ENCODE measurements around the gene TP53I3. TPM values are rescaled to one million over a fixed set of nuclear protein-coding genes. Genes with fewer than 3 reads are reported as not detected.

Gene TP53I3
- total RNA-seq, 1 donor from 2014 or later: 34.4 TPM

DNA sequence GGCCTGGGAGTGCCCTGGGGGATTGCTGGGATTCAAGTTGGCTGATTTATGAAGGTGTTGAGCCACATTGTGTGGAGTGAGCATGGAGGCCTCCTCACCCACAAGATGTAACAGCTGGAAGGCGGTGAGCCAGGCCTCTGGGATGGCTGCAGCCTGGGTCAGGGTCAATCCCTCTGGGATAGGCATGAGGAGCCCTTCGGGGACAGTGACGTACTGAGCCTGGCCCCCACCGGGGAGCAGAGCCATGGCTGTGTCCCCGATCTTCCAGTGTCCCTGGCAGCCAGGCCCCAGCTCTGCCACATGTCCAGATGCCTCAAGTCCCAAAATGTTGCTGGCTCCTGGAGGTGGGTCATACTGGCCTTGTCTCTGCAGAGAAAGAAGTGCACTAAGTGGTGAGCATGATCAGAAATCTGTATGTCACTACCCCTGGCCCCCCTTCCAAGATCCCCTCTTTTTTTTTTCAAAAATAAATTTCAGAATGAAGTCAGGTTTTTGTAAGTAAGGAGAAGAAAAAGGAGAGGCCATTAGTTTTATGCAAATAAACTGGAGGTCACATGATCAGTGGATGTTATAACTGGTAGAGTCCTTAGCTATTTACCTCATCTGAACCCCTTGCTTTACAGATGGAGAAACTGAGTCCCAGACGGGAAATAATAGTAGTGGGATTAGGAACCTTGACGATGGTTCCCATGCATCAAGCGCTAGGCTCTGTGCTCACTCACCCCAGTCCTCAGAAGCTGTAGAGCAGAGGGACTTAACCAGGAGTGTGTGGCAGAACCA, 1.7 kb downstream of the TP53I3 start:
- no peaks in the 10 kb centered on the region for H3K27me3 ChIP-seq (ENCODE audit: low read depth)
- H3K4me3 ChIP-seq: peak overlapping the region; percentile 65
- H3K36me3 ChIP-seq: peaks cover 53% of the 10 kb centered on the region
- TF ChIP-seq, protein P1, sequence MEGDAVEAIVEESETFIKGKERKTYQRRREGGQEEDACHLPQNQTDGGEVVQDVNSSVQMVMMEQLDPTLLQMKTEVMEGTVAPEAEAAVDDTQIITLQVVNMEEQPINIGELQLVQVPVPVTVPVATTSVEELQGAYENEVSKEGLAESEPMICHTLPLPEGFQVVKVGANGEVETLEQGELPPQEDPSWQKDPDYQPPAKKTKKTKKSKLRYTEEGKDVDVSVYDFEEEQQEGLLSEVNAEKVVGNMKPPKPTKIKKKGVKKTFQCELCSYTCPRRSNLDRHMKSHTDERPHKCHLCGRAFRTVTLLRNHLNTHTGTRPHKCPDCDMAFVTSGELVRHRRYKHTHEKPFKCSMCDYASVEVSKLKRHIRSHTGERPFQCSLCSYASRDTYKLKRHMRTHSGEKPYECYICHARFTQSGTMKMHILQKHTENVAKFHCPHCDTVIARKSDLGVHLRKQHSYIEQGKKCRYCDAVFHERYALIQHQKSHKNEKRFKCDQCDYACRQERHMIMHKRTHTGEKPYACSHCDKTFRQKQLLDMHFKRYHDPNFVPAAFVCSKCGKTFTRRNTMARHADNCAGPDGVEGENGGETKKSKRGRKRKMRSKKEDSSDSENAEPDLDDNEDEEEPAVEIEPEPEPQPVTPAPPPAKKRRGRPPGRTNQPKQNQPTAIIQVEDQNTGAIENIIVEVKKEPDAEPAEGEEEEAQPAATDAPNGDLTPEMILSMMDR (IDR thresholded peaks at IDR 0.05): no peak
- DNase-seq (no peak), ATAC-seq (no peak)
- intact Hi-C loops (cut with DNase I): no loop called here
- peak overlapping the region; percentile 90 for H3K27ac ChIP-seq
- no peaks in the 10 kb centered on the region for H3K9me3 ChIP-seq
- H3K4me1 ChIP-seq: peaks cover 41% of the 10 kb centered on the region

DNA sequence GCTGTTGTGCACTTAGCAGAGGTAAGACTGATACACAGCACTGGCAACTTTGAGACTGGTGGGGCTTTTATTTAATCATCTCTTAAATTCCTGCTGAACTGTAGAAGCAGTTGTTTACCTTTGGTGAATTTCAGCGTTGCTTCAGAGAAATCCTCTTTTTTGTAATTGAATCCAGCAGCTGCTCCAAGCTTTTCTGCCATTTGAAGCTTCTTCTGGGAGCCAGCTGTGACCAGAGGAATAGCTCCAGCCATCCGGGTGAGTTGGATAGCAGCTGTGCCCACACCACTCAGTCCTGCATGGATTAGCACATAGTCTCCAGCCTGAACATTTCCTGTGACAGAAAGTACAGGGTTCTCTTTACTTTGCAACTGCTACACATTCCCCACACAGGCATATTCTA, 3.9 kb downstream of the TP53I3 start:
- no peaks in the 10 kb centered on the region for H3K9me3 ChIP-seq
- intact Hi-C loops (cut with DNase I): no loop called here
- no peak overlapping the region for H3K4me3 ChIP-seq
- H3K36me3 ChIP-seq: peaks cover 42% of the 10 kb centered on the region
- H3K27ac ChIP-seq: no peak overlapping the region
- TF ChIP-seq, protein P1 (IDR thresholded peaks at IDR 0.05): no peak
- no peaks in the 10 kb centered on the region for H3K27me3 ChIP-seq (ENCODE audit: low read depth)
- no peak for ATAC-seq
- DNase-seq: no peak
- peaks cover 49% of the 10 kb centered on the region for H3K4me1 ChIP-seq

DNA sequence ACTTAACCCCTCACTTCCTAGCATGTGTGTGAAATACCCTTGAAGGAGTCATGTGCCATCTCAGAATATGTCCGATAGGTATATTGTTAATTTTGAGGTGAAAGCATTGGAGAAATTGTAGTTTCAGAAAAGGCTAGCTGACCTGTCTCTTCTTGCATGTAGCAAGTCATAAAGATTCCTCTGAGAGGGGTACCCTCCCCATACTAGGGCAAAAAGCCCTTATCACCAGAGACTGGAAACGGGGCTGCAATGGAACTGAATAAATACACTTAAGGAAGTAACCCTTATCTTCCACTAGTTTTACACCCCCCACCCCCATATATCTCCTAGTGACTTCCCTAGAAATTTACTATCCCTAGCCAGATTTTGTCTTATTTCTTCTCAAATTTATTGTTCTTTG, 6.8 kb downstream of the TP53I3 start:
- ATAC-seq: no peak
- no peak for DNase-seq
- Histone ChIP-seq H3K4me3 (peak overlapping the region; percentile 96), H3K36me3 (peaks cover 55% of the 10 kb centered on the region), H3K27me3 (ENCODE audit: low read depth) (no peaks in the 10 kb centered on the region), H3K27ac (peak overlapping the region; percentile 93), H3K4me1 (peaks cover 44% of the 10 kb centered on the region), H3K9me3 (no peaks in the 10 kb centered on the region)
- intact Hi-C loops (cut with DNase I): no loop called here
- TF ChIP-seq, protein P1 (IDR thresholded peaks at IDR 0.05): no peak

DNA sequence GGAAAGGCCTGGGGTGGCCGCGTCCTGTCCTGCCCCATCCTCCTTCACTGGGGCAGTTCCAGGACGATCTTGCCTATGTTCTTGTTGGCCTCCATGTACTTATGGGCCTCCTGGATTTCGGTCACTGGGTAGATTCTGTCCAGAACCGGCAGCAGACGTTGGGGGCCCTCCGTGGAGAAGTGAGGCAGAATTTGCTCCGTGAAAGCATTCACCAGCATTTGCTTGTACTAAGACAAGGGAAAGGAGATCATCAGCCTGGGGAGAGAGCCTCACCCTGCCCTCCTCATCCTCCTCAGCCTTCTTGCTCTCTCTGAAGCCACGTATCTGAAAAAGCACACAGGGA, 7.1 kb downstream of the TP53I3 start:
- Histone ChIP-seq H3K27me3 (ENCODE audit: low read depth) (no peaks in the 10 kb centered on the region), H3K4me1 (peaks cover 40% of the 10 kb centered on the region), H3K36me3 (peaks cover 56% of the 10 kb centered on the region), H3K27ac (peak overlapping the region; percentile 93), H3K4me3 (peak overlapping the region; percentile 96), H3K9me3 (no peaks in the 10 kb centered on the region)
- intact Hi-C loops (cut with DNase I): no loop called here
- TF ChIP-seq, protein P1 (IDR thresholded peaks at IDR 0.05): no peak
- ATAC-seq (no peak), DNase-seq (no peak)

DNA sequence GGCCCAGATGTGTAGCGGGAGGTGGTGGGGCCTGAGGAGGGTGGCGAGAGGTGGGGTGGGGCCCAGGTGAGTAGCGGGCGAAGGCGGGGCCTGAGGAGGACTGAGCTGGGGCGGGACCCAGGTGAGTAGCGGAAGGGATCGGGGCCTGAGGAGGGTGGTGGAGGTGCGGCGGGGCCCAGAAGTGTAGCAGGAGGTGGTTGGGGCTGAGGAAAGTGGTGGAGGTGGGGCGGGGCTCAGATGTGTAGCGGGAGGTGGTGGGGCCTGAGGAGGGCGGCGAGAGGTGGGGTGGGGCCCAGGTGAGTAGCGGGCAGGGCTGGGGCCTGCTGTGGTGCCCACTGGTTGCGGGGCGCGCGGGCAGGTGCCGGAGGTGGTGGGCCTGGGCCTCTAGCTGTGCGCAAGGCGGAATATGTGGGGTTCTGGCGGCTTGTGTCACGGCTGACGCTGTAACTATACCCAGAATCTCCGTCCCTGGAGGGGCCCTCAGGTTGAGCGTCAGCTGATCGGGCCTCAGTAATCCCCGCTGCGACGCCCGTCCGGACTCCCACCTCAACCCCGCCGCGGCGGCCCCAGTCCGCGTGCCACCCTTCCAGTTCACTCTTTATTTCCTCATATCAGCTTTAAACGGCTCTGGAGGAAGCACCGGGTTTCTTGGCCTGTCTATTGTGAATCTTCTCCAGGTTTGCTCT, 7.6 kb downstream of the TP53I3 start:
- ATAC-seq (peak; percentile 2 to 20), DNase-seq (no peak)
- Histone ChIP-seq H3K27me3 (ENCODE audit: low read depth) (no peaks in the 10 kb centered on the region), H3K27ac (peak overlapping the region; percentile 93), H3K4me3 (peak overlapping the region; percentile 96), H3K9me3 (no peaks in the 10 kb centered on the region), H3K4me1 (peaks cover 35% of the 10 kb centered on the region), H3K36me3 (peaks cover 56% of the 10 kb centered on the region)
- intact Hi-C loops (cut with DNase I): no loop called here
- TF ChIP-seq, protein P1 (IDR thresholded peaks at IDR 0.05): no peak
